T-helper 1 cell treated with Interleukin-12 subunit alpha and Interleukin-12 subunit beta and Interleukin-4 antibody, amounts not matched to agents 30 μg/mL and 1 μg/mL, for 36 hours (primary cell): ENCODE data around the gene SLC7A9.
"Not testable (repeated sequence)": the region's sequence is repeated elsewhere in the genome, so short reads cannot be mapped to it uniquely, and the experiment has no call there.

Experiments
- H3K27ac Mint-ChIP-seq: one replicate; pipeline ENCODE4 v1.8.0; 2021; ENCODE audit warnings: mild to moderate bottlenecking, mixed read lengths
- H3K27me3 Mint-ChIP-seq: one replicate; pipeline ENCODE4 v1.8.0; 2021; ENCODE audit warnings: low read depth, mixed read lengths
- H3K36me3 Mint-ChIP-seq: one replicate; pipeline ENCODE4 v1.8.0; 2021; ENCODE audit warnings: low read depth, mixed read lengths
- H3K4me1 Mint-ChIP-seq: one replicate; pipeline ENCODE4 v1.8.0; 2021; ENCODE audit warnings: low read depth, mixed read lengths
- H3K4me3 Mint-ChIP-seq: one replicate; pipeline ENCODE4 v1.8.0; 2021; ENCODE audit warnings: mild to moderate bottlenecking, moderate library complexity, mixed read lengths
- H3K9me3 Mint-ChIP-seq: one replicate; pipeline ENCODE4 v1.8.0; 2021; ENCODE audit warnings: mixed read lengths

SLC7A9 gene

GRCh38 chr19:32789429-32789828 lies 80.1 kb downstream of the SLC7A9 start:
- no peak overlapping the region for H3K4me3 Mint-ChIP-seq
- no peaks in the 10 kb centered on the region for H3K9me3 Mint-ChIP-seq
- peaks cover 7% of the 10 kb centered on the region for H3K27me3 Mint-ChIP-seq
- H3K27ac Mint-ChIP-seq = no peak overlapping the region
- no peaks in the 10 kb centered on the region for H3K36me3 Mint-ChIP-seq
- peaks cover 20% of the 10 kb centered on the region for H3K4me1 Mint-ChIP-seq

- H3K27ac Mint-ChIP-seq, H3K4me3 Mint-ChIP-seq, H3K36me3 Mint-ChIP-seq, H3K9me3 Mint-ChIP-seq: not testable (repeated sequence)
- H3K27me3 Mint-ChIP-seq = peaks cover 18% of the 10 kb centered on the region
- peaks cover 11% of the 10 kb centered on the region for H3K4me1 Mint-ChIP-seq
Measured at GRCh38 chr19:32787895-32788294, 81.7 kb downstream of the SLC7A9 start.

- not testable (repeated sequence) for H3K4me3 Mint-ChIP-seq, H3K36me3 Mint-ChIP-seq, H3K27ac Mint-ChIP-seq
- Mint-ChIP-seq H3K4me1 (peaks cover 11% of the 10 kb centered on the region), H3K9me3 (peaks cover 12% of the 10 kb centered on the region), H3K27me3 (peaks cover 21% of the 10 kb centered on the region)
Measured at GRCh38 chr19:32787161-32787813, 82.3 kb downstream of the SLC7A9 start.

- H3K27me3 Mint-ChIP-seq = peaks cover 28% of the 10 kb centered on the region
- not testable (repeated sequence) for H3K27ac Mint-ChIP-seq, H3K4me1 Mint-ChIP-seq, H3K36me3 Mint-ChIP-seq, H3K4me3 Mint-ChIP-seq
- H3K9me3 Mint-ChIP-seq = peaks cover 19% of the 10 kb centered on the region
Measured at GRCh38 chr19:32782089-32782488, 87.5 kb downstream of the SLC7A9 start.

- no peak overlapping the region for H3K4me3 Mint-ChIP-seq
- H3K27me3 Mint-ChIP-seq = peaks cover 28% of the 10 kb centered on the region
- peaks cover 19% of the 10 kb centered on the region for H3K9me3 Mint-ChIP-seq
- H3K4me1 Mint-ChIP-seq = peaks cover 2% of the 10 kb centered on the region
- H3K36me3 Mint-ChIP-seq = peaks cover 2% of the 10 kb centered on the region
- no peak overlapping the region for H3K27ac Mint-ChIP-seq
Measured at GRCh38 chr19:32781280-32781679, 88.3 kb downstream of the SLC7A9 start.
